ENCODE measurements around the gene IKZF2.

DNA sequence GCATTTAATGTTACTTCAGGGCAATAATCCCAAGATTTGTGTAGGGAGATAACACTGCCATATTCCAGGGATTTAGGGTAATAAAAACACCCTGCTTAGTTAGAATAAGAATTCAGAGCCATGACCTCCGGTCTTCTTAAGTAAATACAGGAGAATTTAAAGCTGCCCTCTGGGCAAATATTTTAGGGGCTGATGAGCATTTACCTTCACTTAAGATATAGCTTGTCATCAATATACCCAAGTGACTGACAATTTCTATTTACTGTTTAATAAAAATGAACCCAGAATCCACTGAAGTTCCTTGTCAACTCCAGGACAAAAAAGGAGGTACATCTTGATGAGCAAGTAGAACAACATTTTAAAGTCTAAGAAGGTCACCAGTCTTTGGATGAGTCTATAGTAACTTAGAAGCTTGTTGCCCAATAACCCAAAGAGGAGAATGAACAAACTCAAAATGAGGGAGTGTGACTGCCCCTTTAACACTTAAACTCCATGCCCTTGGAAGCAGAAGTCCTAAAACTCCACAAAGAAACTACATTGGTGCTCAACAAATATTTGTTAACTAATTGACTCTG is 24.3 kb upstream of the IKZF2 start:
- TF ChIP-seq, protein P1, sequence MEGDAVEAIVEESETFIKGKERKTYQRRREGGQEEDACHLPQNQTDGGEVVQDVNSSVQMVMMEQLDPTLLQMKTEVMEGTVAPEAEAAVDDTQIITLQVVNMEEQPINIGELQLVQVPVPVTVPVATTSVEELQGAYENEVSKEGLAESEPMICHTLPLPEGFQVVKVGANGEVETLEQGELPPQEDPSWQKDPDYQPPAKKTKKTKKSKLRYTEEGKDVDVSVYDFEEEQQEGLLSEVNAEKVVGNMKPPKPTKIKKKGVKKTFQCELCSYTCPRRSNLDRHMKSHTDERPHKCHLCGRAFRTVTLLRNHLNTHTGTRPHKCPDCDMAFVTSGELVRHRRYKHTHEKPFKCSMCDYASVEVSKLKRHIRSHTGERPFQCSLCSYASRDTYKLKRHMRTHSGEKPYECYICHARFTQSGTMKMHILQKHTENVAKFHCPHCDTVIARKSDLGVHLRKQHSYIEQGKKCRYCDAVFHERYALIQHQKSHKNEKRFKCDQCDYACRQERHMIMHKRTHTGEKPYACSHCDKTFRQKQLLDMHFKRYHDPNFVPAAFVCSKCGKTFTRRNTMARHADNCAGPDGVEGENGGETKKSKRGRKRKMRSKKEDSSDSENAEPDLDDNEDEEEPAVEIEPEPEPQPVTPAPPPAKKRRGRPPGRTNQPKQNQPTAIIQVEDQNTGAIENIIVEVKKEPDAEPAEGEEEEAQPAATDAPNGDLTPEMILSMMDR (optimal IDR thresholded peaks at IDR 0.05 in 1 of 3, IDR thresholded peaks at IDR 0.05 in 1 of 3, conservative IDR thresholded peaks at IDR 0.05 in 1 of 3; ENCODE audit: extremely low read depth in 1 of 3, insufficient read depth in 2 of 3, low read length in 3 of 3) = no peak
- TF ChIP-seq EZH2 (IDR thresholded peaks at IDR 0.05; ENCODE audit: low read length) = no peak

Data from keratinocyte (primary cell).